HG03060 (cell line): Measurements from ENCODE around the gene DMRTA1.
"Not testable (repeated sequence)": the region's sequence is repeated elsewhere in the genome, so short reads cannot be mapped to it uniquely, and the experiment has no call there.

Source experiments
- ATAC-seq: cut with Tn5 transposase; IDR thresholded peaks from one replicate; pipeline ENCODE4 v1.9.1; 2021; ENCODE audit warnings: low read depth, moderate number of reproducible peaks; ENCODE audit not compliant: unreplicated experiment

Gene DMRTA1, protein sequence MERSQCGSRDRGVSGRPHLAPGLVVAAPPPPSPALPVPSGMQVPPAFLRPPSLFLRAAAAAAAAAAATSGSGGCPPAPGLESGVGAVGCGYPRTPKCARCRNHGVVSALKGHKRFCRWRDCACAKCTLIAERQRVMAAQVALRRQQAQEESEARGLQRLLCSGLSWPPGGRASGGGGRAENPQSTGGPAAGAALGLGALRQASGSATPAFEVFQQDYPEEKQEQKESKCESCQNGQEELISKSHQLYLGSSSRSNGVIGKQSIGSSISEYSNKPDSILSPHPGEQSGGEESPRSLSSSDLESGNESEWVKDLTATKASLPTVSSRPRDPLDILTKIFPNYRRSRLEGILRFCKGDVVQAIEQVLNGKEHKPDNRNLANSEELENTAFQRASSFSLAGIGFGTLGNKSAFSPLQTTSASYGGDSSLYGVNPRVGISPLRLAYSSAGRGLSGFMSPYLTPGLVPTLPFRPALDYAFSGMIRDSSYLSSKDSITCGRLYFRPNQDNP

DNA sequence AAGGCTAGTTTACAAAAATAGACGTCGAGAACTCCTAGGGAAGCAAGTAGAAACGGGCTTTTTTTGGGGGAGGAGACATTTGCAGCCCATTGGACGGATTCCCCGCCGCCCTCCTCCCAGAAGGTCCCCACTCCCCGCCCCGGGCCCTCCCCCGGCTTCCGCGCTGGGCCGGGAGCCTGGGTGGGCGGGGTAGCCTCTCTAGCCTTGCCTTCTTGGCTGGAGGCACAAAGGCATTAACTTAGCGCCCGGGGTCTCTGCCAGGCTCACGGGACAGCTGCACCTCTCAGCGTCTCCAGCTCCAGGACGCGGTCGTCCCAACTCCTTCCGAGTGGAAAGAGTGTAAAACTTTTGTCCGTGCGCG is at the start of gene DMRTA1:
Gene DMRTA1, plus strand, starts transcription at position 236 of the 361 bp plus-strand sequence. CDS start 242 bp downstream, outside the sequence.
- ATAC-seq, result no peak

DNA sequence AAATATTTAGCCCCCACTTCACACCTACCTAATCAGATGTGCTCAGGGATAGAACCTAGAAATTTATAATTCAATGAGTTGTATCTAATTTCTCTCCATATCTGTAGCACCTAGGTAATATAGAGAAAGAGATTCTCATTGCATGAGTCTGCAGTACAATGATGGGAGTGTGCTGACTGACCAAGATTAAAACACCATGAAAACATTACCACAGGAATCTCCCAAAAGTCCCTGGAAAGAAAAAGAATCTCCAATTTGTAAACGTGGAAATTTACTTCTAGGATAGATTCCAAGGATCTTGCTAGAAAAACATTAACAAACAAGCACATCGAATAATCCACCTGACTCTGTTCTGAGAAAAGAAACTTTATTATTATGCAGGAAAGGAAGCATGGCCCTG is 45.0 kb upstream of the DMRTA1 start:
- ATAC-seq, result no peak

DNA sequence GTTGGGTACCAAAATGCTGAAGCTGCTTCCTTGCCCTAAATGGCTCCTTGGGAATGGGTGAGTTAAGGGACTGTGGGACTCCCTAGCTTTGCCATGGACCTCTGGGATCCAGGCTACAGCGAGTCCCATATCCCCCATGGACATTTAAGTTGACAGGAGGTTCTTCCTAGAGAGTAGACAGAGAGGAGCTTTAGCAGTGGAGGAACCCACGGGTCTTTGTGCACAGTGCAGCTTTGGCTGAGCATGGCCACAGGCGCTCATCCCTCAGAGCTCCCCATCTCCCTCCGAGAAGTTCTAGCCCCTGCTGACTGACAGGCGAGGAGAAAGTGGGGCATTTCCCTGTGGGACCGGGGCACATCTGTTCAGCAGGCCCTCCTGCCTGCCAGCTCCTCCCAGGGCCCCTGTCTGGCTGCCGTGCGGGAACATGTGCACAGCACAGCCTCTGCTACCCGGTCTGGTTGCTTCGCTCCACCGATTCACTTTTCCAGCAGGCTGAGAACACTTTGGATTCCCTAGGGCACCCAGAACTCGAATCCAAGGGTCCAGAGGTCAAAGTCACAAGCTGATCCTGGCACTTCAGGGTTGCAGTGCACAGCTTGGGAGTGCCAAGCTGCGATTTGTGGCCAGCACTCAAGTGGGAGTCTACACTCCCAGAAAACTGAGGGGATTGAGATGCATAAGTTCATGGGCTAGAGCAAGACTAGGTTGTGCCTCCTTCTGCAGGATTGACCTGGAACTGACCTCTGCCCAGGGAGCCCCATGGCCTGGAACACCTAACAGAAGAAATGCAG is 40.6 kb upstream of the DMRTA1 start:
- no peak for ATAC-seq

DNA sequence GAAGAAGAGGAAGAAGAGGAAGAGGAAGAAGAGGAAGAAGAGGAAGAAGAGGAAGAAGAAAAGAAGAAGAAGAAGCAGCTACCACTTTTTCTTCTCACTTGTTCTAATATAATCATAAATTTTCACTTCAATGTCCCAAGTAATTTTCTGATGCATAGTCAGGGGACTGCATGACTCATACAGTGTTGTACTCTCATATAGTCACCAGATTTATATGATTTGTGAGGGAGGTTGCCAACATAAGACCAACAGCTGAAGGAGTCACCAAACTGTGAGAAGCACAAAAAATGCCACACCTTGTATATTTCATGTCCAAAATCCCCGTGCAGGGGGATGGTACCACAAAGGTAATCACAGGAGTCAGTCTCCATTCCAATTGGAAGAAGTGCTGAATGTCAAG is 32.7 kb upstream of the DMRTA1 start:
- no peak for ATAC-seq

DNA sequence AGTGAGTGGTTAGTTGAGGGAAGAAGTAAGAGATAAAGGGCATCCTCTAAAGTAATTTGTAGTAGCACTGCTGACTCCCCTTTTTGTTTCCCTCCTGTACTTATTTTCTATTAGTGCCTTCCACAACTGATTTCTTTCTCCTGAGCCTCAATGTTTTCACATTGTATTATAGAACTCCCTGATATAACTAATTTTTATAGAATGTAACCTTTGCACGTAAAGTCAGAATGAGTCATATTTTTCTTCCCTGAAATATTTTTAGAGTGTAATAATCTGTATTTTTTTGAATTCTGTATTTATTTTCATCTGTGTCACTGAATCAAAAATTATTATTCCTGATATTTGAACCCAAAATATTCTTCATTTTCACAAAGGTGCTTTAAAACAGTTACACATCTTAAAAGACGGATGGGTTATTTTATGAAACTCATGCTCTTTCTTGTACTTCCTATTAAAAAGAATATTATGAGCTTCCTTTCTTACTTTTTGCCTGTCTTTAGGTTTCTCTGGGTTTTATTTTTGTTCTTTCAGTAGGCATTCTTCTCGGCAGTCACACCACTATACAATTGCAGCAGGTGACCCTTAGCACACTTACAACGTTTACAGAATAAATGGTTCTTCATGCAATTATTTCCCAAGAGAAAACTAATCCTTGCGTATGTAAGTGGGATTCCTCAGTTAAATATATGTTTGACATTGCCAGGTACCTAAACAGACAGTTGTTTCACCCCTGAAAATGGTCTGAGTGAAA is 30.5 kb upstream of the DMRTA1 start:
- no peak for ATAC-seq

DNA sequence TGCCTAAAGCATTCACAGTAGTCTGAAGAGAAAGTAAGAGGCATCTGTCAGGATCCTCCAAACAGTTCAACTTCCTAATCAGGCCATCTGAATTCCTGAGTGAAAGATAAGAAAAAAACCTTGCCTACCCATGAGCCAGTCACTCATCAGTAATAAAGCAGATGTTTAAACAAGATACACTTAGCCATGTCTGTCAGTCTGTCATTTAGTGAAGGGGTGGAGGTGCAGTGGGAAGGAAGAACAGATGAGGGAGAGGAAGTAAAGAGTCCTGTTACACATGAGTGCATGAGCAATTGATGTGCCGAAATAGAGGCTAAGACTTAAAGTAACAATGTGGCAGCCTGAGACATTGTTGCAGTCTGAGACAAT is 29.9 kb upstream of the DMRTA1 start:
- ATAC-seq, result no peak

DNA sequence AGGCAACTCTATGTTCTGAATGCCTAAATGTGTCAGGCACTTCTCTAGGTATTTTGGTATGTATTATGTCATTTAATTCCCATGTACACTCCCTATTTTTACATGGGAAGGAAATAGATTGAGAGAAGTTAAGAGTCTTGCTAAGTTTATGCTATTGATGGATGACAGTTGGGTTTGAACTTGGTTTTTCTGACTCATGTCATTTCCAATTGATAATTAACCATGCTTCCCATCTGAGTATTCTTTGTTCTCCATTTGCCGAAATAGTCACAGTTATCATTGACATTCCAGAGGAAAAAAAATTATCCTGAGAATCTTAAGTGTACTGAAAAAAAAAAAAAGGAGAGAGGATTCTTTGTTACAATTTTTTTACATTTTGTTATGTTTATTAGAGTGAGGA is 23.1 kb upstream of the DMRTA1 start:
- ATAC-seq, result no peak

DNA sequence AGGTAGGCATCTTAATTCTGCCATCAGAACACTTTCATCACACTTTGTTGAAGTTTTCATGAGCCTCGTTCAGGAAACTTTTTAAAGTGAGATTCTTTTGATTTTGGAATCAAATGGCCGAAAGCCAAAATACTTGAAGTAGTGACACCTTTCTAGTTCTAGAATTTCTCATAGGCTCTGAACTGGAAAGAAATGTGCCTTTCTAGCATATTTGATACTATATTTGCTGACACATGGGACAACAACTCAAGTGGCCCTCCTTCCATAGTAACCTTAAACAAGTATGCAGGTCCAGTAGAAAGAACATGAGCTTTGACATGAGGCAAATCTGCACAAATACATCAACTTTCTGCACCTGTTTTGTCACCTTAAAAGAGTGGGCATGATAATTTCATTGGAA is 22.0 kb upstream of the DMRTA1 start:
- no peak for ATAC-seq

DNA sequence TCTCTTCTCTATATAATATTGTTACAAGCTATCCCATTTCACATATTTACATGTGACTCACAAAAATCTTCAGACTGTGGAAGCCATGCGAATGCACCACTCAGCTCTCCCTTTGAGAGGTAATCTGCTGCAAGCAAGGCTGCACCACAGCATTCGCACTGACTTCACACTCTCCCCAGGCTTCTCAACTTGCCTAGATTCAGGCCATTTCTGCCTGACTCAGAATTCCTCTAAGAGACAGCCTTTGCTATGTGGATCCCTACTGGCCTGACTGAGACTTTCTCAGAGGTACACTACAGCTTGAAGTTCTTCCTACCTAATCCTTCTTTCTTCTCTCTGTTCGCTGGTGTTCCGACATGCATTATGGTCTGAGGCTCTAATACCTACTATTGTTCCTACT is 21.1 kb upstream of the DMRTA1 start:
- ATAC-seq, result no peak

DNA sequence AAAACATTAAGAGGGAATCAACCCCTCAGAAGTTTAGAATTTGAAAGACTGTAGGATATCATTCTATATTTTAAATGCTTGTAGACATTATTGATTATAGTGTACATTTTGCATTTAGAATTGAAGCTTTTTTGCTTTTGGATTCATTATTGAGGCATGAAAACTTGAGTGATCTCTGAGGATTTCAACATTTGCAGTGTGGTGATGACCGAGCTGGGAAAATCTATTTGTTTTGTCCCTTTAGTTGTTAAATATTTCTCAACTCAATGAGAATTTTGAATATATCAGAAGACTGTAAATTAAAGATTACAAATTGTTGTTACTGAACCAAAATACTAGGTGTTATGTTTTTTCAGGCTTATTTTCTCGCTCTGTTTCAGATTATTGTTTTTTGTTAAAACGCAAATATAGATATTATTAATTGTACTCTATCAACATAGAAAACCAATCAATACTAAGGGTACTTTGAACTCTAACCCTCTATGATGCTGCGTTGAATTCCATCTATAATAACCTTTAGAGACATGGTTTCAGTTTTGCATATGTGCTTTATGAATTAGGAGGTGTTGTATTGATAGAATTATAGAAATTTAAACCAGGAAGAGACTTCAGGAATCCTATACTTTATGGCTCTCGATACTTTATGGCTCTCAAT is 19.3 kb upstream of the DMRTA1 start:
- no peak for ATAC-seq

DNA sequence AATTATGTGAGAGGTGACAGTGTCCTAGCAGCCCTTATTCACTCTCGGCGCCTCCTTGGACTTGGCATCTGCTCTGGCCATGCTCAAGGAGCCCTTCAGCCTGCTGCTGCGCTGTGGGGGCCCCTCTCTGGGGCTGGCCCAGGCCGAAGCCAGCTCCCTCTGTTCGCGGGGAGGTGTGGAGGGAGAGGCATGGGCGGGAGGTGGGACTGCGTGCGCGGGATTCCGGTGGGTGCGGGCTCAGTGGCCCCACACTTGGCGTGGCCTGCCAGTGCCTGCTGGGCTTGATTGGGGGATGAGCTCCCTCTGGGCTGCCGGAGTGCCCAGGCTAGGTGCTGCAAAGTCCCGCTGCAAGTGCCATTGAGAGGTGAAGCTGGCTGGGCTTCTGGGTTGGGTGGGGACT is 12.9 kb upstream of the DMRTA1 start:
- ATAC-seq, result no peak

DNA sequence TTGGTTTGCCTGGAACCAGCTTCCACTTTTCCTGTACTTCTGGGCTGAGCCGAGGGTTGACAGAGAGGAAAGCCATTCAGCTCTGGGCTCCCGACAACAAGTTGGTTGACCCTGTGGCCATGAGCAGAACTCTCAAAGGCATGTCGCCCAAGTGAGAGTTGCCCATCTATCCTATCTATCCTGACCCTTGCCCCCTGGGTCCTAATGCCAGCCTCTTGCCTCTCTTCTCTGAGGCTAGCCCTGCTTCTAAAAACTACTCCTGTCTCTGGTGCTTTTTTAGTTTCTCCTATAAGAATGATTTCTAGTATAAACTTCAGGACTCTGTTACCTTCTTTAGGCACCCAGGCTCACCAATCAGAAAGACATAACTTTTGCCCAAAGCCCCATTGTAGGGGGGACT is 11.4 kb upstream of the DMRTA1 start:
- ATAC-seq, result not testable (repeated sequence)

DNA sequence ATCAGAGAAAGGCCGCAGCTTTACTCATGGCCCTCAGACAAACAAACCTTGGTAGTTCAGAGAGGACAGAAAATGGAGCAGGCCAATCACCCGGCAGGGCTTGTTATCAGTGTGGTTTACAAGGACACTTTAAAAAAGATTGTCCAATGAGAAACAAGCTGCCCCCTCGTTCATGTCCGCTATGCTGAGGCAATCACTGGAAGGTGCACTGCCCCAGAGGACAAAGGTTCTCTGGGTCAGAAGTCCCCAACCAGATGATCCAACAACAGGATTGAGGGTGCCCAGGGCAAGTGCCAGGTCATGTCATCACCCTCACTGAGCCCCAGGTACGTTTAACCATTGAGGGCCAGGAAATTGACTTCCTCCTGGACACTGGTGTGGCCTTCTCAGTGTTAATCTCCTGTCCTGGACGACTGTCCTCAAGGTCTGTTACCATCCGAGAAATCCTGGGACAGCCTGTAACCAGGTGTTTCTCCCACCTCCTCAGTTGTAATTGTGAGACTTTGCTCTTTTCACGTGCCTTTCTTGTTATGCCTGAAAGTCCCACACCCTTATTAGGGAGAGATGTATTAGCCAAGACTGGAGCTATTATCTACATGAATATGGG is 9.1 kb upstream of the DMRTA1 start:
- ATAC-seq, result not testable (repeated sequence)

DNA sequence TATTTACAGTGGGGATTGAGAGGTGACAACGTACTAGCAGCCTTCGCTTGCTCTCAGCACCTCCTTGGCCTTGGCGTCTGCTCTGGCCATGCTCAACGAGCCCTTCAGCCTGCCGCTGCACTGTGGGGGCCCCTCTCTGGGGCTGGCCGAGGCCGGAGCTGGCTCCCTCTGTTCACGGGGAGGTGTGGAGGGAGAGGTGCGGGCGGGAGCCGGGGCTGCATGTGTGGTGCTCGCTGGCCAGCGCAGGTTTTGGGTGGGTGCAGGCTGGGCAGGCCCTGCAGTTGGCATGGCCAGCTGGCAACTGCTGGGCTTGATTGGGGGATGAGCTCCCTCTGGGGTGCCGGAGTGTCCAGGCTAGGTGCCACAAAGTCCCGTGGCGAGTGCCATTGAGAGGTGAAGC is 5.8 kb upstream of the DMRTA1 start:
- ATAC-seq, result no peak

DNA sequence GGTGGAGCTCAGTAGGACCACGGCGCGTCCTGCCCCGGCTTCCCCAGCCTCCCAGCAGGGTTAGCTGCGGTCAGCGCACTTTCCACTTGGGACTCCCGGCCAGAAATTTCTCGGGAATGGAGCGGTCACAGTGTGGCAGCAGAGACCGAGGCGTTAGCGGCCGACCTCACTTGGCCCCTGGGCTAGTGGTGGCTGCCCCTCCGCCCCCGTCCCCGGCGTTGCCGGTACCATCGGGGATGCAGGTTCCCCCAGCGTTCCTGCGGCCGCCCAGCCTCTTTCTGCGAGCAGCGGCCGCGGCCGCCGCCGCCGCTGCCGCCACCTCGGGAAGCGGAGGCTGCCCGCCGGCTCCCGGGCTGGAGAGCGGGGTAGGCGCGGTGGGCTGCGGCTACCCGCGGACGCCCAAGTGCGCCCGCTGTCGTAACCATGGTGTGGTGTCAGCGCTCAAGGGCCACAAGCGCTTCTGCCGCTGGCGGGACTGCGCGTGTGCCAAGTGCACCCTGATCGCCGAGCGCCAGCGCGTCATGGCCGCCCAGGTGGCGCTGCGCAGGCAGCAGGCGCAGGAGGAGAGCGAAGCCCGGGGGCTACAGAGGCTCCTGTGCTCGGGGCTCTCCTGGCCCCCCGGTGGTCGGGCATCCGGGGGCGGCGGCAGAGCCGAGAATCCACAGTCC is 460 bp downstream of the DMRTA1 start:
- ATAC-seq, result no peak

DNA sequence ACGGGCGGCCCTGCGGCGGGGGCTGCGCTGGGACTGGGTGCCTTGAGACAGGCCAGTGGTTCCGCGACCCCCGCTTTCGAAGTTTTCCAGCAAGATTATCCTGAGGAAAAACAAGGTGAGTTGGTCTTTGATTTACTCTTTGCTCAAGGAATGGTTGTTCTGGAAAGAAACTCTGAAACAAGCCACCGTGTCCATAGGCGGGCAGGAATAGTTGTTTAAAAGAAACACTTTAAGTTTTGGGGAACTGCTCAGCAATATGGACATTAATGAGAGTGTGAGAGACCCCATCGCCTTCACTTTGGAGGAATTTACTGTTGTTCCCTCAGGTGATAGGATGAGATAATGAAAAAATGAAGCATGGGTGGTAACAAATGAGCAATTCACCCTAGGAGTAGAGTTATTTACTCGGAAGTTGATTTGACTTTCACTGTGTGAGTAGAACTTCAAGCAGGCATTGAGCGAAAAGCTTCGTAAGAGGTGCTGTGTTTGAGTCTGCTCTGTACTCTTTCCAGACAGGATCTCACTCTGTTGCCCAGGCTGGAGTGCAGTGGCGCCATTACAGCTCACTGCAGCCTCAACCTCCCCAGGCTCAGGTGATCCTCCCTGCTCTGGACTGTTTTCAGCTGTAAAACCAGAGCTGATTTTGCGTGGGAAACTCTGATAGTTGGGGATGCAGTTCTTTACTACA is 1.1 kb downstream of the DMRTA1 start:
- no peak for ATAC-seq

DNA sequence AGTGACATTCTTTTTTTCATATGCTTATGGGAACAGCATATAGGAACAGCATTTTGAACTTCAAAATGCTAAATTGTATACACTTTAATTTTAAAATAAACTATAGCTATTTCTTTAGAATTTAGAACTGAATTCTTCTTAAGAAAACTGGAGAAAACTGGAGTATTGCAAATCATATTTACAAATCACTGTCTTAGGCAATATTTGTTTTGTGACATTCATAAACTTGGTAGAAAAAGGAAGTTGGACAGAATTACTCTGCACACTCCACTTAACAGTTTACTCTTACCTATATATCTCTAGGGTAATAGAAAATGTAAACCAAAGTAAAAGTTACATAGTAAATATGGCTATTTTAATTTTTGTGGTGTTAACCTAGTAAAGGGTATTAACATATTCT is 3.1 kb downstream of the DMRTA1 start:
- ATAC-seq, result no peak

DNA sequence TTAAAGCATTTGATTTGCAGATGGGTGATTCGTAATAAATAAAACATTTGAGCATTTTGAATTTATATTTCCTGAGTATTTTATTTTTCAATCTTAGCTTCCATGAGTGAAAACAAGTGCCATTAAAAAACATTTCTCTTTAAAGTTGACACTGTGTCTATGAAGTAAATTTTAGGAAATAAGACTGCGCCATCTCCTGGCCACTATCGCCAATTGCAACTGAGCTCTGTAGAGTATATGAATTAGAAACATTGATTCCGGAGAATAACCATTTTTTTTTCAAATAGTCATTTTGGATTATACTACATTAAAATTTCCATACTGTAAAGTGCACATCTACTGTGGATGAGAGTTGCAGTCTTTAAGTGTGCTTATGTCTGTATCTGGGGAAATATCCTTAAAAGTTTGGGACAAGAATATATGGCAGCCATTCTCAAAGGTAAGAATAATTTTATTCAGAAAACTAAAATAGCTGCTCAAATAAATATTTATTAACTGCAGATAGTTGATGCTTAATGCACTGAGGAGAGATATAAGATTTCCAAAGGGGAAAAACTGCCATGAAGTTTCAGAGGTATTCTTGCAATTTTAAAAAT is 5.9 kb downstream of the DMRTA1 start:
- ATAC-seq, result peak; percentile 46

DNA sequence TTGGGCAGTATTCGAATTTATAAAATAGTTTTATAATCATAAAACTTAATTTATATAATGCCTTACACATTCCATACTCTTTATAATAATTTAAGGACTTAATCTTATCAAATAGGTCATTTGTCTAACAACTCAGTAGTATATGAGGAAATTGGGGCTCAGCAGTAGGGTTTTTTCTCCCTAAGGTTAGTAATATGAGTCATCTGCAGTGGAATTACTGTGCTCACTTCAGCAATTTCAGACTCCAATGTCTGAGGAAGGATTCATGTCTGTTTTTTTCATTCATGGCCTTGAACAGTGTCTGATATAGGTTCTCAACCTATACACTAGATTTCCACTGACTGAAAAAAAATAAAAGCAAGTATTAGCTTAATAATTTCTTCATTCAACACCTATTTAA is 7.4 kb downstream of the DMRTA1 start:
- ATAC-seq, result no peak
